HG03457 (cell line): ENCODE measurements around the gene S100A10.

Source experiments
- ATAC-seq: cut with Tn5 transposase; IDR thresholded peaks from one replicate; pipeline ENCODE4 v1.9.1; 2021; ENCODE audit warnings: moderate number of reproducible peaks; ENCODE audit not compliant: unreplicated experiment

Gene S100A10

DNA sequence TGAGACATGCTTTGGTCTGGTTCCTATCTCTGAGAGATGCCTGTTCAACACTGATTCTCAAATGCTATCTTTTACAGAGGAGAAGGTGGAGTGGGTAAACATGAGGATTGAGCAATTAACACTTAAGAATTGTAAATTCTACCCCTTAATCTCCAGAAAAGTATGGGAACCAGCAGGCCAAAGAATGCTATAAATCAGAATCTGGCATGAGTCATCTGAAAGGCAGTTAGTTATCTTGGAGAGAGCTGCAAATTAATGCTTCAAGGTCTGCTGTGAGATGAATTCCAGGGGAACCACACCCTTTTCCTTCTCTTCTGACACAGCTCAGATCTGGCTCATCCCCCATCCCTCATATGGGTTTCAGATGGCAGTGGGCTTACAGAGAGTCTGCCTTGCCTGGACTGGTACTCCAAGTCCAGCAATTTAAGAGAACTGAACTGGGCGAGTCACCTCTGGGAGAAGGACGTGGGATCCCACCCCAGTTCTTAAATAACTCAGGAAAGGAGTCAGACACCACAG lies 5.2 kb downstream of the S100A10 start:
- ATAC-seq, result no peak

DNA sequence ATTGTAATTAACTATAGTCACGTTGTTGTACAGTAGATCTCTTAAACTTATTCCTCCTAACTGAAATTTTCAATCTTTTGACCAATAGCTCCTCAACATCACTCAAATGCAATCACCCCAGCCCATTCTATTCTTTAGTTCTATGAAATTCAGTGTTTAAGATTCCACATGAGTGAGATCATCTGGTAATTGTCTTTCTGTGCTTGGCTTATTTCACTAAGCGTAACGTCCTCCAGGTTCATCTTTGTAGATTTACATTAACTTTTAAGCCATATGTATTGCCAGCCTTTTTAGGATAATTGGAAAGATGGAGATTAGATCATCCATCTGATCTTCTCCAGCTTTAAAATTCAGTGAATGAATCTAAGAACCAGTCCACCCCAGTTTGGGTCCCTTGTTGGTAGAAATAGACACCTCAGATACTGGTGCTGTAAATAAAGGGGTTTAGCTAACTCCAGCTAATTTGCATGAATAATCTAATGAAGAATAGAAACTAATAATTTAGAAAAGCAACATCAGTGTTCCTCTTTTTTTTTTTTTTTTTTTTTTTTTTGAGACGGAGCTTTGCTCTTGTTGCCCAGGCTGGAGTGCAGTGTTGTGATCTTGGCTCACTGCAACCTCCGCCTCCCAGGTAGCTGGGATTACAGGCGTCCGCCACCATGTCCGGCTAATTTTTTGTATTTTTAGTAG lies 7.0 kb downstream of the S100A10 start:
- no peak for ATAC-seq

DNA sequence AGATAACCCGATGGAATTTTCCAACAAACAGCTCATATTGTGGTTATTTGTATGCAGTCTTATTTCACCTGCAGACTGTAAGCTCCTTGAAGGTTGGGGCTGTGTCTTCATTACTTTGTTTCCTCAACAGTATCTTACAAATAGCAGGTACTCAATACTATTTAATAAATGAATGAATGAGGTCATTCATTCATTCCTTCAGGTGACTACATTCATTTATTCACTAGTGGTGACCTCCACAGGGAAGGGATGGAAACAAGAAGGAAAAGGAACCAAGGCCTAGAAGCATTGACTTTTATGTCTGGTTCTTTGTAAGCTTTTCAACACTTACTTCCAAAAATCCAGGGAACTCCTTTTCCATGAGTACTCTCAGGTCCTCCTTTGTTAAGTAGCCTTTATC lies 7.9 kb downstream of the S100A10 start:
- no peak for ATAC-seq

DNA sequence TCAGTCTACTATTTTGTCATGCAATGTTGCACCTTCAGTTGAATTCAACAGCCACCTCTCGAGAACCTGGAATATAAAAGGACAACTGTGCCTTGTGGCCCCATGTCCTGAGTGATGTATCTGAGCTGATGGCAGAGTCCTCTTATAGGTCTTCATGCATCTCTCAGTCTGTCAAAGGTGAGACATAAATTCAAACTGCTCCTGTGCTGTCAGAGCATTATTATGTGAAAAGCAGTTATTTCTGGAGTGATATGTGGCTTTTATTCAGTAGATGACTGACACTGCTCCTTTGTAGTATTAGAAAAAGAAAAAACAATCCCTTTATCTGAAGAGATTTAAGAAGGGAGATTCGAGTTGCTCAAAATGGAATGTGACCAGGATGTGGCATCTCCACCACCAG lies 8.4 kb downstream of the S100A10 start:
- ATAC-seq, result no peak

DNA sequence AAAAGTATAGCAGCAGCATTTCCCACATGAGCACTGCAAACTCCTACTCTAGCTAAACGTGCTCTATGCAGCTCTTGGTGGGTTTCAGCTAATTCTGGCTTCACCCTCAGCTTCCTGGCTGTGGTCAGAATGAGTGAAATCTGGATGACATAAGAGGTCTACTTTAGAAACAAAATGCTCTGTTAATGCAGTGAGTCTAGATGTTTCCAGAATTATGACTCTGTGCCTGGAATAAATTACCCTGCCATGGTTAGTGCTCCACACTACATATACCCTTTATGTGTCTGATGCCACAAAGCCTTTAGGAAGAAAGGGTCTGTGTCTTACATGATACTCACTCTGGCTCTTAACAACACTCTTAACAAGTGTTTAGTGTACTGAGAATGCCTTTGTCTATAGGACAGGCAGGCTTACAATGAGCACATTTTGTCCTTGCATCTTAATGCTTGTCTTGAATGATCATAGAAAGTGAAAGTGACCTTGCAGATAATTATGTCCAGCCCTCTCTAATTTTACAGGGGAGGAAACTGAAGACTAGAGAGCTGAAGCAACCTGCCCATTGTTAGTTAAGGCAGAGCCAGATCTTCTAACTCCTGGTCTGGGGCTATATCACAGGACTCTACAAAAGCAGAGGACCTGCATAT lies 9.2 kb downstream of the S100A10 start:
- ATAC-seq, result no peak

DNA sequence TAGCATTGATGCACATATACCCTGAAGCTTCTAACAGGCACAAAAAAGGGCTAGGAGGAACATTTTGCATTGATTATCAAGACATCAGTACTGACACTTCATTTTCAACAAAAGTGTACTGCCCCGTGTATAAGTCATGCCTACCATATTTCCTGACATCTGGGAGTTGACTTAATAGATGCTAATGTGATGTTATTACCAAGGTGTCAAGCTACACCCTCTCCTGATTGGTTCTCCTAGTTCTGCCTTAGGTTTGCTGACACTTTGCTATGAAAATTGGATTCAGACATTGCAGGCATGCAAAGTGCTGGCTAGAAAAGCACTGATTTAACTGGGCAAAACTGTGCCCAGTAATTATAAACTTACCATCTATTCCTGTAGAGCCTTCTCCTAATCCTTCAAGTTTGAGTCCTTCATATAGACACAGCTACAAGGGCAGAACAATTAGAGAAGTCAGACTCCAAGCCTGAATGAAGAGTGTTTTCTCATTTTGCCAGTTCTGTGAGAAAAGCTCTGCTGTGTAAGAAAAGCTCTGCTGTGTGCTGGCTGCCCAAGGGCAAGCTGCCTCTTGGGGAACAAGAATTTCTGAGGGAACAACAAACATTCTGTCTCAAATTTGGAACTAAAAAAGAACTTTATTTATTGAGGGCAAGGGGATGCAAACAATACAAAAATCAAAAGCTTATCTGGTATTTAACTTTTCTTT lies 11.2 kb downstream of the S100A10 start:
- no peak for ATAC-seq

DNA sequence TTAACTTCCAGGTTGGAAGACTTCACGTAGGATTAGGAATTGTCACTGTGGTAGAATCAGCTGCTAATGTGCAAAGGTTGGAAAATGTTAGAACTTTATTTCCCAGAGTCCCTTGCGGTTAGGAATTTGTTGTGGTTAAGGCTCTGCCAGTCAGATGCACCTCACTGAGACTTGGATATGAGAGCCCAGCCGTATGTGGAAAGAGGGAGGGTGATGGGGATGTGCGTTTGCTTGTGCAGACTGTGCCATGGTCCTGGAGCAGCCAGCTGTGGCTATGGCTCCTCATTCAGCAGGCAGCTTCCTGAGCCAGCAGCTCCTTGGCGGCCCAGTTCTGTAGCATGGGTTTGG lies 12.5 kb downstream of the S100A10 start:
- ATAC-seq, result no peak

DNA sequence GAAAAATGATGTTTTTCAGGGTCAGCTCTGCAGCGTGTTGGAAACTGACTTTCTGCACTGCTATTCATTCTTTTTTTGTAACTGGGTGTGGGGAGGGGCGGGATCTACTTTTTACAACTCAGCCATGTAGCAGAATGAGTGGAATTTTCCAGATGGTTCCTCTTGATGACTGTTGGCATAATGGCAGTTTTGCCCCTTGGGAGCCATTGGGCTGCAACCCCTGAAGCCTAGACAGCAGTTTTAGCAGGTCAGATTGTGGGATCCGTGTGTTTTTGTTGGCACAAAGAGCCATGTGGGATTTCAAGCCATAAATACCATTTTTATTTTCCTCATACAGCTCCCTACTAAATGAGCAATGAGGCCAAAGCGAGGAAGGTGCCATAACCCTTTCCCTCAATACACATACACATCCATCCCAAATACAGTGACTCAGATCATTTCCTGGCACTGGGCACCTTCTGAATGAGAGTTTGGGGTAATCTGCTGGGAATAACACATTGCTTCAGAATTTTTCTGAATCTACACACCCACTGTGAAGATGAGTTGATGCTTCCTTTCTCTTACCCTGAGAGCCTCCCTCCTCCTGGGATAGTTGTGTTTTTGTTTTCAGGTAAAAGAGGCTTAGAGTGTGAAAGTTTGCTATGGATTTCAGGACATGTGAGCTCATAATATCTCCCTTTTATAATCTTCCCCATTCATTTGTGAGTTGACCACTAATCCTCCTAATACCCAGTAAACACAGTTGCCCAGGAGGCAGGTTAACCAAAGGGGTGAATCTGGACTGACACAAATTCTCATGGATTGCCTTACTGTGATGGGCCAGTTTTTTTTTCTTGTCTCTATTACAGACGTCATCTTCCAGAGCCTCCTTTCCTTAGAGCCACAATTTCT lies 13.1 kb downstream of the S100A10 start:
- no peak for ATAC-seq

DNA sequence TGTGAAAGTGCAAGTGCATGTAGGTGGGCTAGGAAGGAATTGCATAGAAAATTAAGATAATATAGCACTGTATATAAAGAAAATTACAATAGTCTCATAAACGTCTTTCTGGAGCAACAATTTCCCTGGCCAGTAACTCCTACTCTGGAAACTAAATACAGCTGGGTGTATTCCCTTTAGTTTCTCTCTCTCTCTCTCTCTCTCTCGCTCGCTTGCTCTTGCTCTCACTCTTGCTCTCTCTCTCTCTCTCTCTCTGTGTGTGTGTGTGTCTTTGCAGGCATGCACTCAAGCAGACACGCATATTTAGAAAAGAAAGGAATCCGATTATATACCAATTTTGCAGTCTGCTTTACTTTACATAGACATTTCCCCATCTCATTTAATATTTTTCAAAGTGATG lies 14.7 kb downstream of the S100A10 start:
- ATAC-seq, result no peak

DNA sequence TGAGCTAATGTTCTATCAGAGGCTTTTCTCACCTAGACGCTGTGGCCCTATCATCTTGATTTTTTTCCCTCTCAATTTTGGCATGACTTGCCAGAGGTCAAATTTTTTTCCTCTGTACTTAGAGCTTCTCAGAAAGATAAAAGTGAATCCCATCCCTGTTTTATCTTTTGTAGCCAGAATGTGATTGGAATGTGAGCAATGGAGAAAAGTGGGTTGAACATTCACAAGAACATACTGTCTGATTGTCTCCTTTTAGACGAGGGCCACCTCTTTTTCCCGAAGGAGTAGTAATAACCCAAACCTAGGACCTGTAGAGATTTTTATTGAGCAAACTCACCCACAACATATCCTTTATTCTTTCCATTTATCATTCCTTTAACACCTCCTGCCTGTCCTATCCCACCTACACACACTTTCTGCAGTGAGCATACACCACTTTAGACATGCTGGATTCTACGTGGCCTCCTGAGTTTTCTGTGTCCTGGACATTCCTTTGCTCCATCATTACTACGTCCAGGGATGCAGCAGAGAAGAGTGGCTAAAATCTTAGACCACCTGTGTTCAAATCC lies 15.9 kb downstream of the S100A10 start:
- no peak for ATAC-seq

DNA sequence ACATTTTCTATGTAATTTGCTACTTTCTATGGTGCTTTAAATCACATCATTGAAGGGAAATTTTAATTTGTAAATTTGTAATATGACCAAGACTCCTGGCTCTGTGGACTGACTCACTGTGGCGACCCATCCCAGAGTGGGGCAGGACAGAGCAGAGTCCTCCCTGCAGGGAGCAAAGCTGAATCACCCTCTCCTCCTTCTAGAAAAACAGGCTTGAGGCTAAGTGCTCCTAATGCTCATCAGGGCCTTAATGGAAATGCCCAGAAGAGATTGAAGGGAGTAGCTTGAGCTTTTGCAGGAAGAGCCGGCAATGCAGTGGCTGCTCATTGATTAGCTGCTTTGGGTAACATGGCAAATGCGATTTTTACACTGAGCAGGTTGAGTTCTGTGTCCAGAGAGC lies 16.8 kb downstream of the S100A10 start:
- no peak for ATAC-seq

DNA sequence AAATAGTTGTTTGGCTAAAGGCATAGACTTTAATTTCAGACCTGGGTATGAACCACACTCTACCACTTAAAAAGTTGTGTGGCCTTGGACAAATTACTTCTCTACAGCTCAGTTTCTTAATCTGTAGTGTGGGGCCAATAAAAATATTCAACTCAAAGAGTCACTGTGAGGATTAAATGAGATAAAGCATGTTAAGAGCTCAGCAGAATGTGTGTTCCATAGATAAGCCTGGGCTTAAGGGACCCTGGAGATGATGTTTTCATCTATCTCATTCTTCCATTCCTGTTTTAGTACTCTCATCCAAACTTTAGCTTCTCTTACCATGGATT lies 17.7 kb downstream of the S100A10 start:
- no peak for ATAC-seq

DNA sequence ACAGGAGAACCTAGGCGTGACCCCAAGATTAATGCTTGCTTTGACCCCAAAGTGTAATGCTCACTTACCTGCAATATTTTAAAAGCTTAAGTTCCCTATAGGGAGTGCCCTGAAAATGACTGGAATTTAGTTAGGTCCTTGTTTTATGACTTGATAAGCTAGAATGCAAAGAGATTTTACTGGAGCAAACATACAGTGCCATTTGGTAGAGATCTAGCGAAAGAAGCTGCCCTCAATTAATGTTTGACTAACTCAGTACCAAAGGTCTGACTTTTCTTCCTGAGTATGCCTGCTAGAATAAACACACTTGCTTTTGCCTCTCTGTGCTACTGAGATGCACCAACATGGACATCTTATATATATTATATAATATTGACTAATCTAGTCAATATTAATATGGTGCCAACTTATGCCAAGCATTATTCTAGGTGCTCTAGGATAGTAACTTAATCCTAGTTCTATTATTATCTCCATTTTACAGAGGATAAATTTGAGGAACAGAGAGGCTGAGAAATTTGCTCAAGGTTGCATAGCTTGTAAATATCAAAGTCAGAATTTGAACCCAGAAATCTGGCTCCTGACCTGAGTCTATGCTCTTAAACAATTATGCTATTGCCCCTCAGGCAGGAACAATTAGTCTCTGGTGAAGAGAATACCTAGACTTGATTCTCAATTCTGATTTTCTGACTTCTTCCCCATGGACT lies 18.2 kb downstream of the S100A10 start:
- ATAC-seq, result no peak

DNA sequence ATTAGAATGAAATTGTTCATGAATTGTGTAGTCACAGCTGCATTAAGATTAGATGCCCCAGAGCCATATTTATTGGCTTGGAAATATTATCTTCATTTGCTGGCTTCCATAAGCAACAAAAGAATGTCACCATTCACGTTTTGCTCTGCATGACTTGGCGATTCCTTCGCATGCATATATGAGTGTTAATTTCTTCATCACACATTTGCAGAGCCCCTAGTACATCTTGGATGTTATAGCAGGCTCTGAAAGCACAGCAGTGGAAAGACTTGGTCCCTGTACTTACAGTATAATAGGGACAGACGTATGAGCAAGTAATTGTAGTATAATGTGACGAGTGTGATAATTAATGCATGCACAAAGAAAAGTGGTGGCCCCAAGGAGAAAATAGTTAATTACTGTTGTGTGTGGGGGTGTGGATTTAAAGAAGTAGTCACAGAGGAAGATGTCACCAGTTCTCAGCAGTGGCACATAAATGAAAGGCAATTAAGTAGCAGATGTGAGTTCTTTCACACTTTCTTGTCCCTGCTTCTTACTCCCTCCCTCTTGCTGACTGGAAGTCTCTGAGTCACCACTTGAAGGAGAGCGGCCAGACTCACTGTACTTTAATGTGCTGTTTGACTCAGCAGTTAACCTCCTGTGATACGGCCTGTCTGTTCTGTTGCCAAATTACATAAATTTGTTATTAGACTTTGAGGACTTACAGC lies 21.0 kb downstream of the S100A10 start:
- ATAC-seq, result no peak

DNA sequence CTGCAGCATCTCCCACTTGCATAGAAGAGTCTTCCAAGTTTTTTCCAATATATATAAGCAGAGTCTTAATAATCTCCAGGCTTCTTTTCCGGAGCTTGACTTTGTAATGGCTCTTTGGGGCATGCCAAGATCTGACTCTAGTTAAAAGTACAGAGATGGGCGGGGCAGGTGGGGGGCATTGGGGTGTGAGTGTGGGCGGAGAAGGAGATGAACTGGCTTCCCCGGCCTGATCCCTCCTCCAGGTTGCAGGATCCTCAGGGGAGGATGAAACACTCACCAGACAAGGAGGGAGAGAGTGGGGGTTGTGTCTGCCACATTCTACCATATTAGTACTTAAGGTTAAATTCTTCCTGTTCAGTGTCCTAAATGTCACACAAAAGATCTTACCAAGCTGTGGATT lies 23.0 kb downstream of the S100A10 start:
- no peak for ATAC-seq

DNA sequence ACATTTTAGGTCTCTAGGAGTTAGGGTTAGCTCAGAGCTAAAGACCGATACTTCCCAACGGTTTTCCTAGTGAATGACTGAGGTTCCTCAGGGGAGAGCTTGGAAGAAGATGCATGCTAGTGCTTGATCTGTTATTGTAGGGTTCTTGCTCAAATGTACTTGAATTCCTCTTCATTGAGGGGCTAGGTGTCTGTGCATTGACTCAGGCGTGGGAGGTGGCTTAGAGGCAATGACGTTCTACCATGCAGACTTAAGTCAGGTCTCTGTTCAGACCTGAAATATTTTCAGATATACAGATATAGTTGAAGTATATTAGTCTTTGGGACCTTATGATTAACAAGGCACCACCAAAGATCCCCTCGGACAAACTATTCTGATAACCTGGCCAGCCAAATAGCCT lies 23.5 kb downstream of the S100A10 start:
- ATAC-seq, result no peak

DNA sequence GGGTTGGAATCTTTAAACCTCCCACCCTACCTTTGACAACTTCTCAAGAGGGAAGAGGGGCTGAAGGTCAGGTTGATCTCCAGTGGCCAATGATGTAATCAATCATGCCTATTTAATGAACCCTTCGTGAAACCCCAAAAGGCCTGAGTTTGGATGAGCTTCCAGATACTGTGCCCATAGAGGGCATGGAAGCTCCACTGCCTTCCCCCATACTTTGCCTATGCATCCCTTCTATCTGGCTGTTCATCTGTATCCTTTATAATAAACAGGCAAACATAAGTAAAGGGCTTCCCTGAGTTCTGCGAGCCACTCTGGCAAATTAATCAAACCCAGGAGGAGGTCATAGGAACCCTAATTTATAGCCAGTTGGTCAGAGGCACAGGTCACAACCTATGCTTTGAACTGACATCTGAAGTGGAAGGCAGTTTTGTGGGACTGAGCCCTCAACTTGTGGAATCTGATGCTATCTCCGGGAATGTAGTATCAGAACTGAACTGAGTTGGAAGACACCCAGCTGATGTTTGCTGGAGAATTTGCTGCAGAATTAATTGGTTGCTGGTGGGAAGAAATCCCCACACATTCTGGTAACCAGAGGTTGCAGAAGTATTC lies 24.8 kb downstream of the S100A10 start:
- no peak for ATAC-seq

DNA sequence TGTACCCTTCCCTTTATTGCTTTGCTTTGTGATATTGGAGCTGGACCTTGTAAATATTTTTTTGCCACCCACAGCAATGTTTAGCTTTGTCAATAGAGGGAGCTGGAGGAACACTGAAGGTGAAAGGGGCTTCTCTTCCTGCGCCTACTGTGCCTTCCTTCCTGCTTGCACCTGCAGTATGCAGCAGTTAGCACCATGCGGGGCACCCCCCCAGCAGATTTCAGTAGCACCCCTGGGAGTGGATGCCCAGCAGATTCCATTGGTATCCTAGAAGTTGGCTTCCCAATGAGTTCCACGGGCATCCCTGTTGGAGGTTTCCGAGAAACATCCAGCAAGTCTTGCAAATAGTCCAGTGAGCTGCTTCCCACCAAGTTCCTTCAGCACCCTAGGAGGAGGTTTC lies 25.6 kb downstream of the S100A10 start:
- no peak for ATAC-seq

DNA sequence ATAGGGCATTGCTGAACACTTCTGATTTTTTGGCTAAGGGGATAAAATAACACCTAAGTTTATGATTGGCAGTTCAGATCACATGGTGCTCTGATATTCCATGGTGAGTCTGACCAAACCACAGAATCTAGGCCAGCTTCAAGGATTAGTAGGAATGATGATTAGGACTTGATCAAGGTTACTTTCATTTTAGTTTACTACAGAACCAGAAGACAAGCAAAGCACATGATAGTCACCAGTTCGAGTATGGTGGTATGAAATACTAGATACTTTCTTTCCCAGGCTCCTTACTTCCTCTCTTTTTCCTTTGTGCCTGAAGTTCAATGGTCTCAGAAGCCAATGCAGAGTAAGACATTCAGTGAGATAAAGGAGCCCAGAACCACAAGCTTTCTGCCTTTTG lies 26.6 kb downstream of the S100A10 start:
- no peak for ATAC-seq
